HG03045 (cell line): ENCODE data around the gene DHRS9.
"Not testable (repeated sequence)": the region's sequence is repeated elsewhere in the genome, so short reads cannot be mapped to it uniquely, and the experiment has no call there.

Source experiments
- ATAC-seq: cut with Tn5 transposase; IDR thresholded peaks from one replicate; pipeline ENCODE4 v1.9.1; 2021; ENCODE audit warnings: mild to moderate bottlenecking, moderate library complexity; ENCODE audit not compliant: unreplicated experiment

DHRS9 gene

GRCh38 chr2:169069341-169069740 lies at the start of gene DHRS9:
Gene DHRS9, plus strand, starts transcription at chr2:169069563. Its CDS starts 12,019 bp downstream, at chr2:169081582.
- ATAC-seq = no peak

DNA sequence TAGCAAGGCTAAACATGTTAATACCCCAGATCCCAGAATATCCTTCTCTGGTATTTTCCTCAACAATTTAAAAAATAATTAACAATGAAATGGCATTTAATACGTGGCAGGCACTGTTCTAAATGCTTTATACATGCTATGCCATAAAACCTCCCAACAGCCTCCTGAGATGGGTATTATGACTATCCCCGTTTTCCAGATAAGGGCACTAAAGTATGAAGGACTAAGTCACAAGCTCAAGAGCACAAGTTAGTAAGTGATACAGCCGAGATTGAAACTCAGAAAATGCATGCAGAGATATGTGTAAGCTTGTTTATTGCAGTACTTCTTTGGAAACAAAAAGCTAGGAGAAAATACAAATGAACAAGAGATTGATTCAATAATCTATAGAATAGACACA lies 46.2 kb upstream of the DHRS9 start:
- ATAC-seq = no peak

DNA sequence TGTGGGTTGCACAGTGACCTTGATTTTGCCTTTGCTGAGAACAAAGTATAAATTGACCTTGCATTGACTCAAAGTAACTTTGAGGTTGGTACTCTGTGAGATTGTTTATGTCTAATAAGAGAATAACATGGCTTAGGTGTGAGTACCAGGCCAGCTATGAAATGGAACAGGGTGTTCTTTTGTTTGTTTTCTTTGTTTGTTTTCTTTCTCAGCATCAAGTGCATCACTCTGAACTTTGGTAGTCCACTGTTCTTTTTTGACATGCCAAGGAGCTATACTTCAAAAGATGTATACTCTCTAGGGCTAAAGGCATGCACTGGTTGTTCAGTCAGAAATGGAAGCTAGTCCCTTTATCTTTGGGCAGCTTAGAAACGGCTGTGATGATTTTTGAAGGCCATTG lies 43.3 kb upstream of the DHRS9 start:
- no peak for ATAC-seq

DNA sequence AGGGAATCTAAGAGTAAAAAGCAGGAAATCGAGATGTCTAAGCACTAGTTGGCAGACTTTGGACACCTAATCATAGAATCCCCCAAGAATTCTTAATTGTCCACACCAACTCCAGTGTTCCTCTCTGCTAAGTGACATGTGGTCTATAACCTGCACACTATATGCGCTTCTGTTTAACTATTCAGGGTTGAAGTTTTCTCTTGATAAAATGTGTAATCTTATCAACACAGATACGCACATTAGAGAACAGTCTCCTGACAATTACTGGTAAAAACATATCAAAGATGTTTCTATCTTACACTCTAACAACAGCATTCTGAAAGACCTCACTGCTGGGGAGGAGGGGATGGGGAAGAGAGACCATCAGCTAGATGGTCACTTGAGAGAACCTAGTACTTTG lies 42.1 kb upstream of the DHRS9 start:
- no peak for ATAC-seq

DNA sequence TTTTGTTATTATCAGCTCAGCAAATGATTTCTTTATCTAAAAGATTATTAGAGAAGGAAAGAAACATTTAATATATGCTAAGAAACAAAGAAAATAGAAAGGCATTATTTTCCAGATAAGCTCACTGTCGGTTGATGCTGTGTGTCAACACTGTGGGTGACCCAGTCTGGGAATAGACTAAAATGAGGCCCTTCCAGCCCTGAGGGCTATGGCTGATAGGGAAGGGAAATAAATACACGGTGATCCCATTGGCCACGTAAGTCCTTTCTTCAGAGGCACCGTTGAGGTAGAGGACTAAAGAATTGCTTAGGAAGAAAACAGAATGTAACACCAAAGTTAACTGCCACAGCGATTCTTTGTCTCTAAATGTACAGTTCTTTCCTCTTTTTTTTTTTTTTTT lies 40.0 kb upstream of the DHRS9 start:
- no peak for ATAC-seq

DNA sequence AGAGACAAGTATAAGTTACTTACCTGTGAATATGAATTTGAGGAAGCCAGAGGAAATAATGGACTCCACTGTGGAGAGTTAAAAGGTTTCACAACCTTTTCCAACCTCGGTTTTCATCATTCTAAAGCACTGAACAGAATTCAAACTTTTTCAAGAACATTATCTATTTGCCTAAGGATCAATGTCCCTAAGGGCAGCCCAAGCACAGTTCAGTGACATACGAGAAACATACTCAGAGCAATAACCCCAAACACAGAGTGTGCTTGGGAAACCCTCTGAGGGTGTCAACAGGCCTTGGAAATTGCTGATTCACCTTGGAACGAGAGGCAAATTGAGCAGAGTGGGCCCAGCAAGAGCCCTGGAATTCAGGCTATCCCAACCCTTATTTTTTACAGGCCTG lies 38.2 kb upstream of the DHRS9 start, which contains the start of gene ABCB11:
TSS of gene ABCB11 (minus strand) at position 123 of the 400 bp plus-strand sequence. CDS start 13,199 bp downstream, outside the sequence.
- ATAC-seq = no peak

- no peak for ATAC-seq
Observed at GRCh38 chr2:169034256-169034655, 35.1 kb upstream of the DHRS9 start.

DNA sequence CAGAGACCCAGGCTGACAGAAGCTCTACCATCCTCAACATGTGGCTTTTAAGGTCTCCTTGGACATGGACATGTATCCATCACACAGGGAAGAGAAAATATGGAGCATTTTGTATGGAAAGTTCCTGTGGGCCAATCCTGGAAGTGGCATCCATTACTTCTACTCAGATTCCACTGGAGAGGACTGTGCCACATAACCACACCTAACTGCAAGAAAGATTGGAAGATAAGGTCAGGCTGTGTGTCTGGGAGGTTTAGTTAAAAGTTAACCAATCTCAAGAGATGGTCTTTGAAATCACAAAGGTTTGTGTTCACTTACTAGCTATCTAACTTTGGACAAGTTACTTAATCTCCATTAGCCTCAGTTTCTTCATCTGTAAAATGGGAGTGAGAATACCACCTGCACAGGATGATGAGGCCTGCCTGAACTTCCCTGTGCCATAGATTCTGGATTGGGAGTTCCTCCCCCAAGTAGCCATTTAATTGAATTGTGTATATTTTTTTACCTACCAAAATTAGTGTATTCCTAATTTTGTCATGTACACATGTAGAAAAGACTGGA lies 34.3 kb upstream of the DHRS9 start:
- no peak for ATAC-seq

GRCh38 chr2:169035887-169036286 lies 33.5 kb upstream of the DHRS9 start:
- ATAC-seq = no peak

DNA sequence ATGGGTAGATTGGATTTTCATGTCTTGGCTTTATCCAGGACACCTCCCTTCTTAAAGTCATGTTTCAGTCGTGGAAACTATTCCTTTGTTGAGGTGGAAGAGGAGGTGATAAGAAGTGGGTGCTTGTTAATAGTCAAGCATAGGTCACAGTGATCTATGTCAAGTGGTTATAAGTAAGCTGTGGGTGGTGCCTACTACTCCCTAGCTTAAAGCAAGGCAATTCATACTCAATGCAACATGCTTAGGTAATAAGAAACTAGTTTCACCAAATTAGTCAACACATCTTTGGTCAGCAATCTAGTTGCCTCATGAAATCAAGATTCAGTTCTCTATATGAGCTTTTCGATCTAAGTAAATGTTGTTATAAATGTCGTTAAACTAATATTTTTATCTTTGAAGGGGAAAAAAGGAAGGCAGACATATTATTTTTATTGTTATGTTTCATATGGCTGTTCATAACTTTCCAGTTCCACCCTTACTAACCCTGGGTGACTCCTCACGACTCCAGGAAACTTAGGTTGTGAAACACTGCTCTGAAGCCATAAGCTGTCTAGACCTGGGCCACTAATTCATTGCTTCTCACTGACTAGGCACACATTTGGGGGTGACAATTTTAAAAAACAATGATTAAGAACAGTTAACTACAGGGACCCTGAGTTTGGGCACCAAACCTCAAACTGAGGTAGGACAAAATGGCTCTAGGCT lies 32.5 kb upstream of the DHRS9 start:
- ATAC-seq = no peak

DNA sequence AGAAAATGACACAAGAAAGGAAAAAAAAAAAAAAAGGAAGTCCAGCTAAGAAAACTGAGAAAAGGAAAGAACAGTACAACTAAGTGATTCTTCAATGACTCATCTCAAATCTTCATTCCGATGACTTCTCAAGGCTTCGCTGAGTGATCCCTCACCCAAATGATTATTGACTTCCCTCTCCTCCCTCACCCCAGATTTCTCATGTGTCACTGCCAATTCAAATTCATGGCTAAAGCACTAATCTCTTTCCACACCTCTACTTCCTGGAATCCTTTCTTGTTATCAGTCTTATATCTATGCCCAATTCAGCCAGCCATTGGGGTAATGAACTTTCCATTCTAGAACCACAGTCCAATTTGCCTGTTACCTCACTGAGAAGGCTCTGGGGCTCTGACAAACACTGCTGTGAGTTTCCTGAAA lies 31.0 kb upstream of the DHRS9 start:
- peak; percentile 69 for ATAC-seq

- no peak for ATAC-seq
Observed at GRCh38 chr2:169039702-169040101, 29.7 kb upstream of the DHRS9 start.

GRCh38 chr2:169041594-169041993 lies 27.8 kb upstream of the DHRS9 start:
- ATAC-seq = no peak

GRCh38 chr2:169042856-169043255 lies 26.5 kb upstream of the DHRS9 start:
- no peak for ATAC-seq

DNA sequence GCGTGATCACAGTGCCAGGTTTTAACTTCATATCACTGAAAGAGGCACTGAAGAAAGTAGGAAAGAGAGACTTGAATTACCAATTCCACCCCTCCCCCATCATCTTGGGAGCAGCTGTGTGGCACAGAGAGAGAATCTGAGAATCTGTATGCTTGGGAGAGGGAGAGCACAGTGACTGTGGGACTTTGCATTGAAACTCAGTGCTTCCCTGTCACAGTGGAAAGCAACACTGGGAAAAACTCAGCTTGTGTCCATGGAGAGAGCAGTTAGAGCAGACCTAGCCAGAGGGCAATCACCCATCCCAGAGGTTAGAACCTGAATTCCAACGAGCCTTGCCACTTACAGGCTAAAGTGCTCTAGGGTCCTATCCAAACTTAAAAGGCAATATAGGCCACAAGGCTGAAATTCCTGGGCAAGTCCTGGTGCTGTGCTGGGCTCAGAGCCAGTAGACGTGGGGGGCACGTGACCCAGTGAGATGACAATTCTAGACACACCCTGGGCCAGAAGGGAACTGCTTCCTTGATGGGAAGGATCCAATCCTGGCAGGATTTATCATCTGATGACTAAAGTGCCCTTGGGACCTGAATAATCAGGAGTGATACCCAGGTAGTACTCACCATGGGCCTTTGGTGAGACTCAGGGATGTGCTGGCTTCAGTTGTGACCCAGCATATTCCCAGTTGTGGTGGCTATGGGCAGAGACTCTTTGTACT lies 22.8 kb upstream of the DHRS9 start:
- ATAC-seq = no peak

DNA sequence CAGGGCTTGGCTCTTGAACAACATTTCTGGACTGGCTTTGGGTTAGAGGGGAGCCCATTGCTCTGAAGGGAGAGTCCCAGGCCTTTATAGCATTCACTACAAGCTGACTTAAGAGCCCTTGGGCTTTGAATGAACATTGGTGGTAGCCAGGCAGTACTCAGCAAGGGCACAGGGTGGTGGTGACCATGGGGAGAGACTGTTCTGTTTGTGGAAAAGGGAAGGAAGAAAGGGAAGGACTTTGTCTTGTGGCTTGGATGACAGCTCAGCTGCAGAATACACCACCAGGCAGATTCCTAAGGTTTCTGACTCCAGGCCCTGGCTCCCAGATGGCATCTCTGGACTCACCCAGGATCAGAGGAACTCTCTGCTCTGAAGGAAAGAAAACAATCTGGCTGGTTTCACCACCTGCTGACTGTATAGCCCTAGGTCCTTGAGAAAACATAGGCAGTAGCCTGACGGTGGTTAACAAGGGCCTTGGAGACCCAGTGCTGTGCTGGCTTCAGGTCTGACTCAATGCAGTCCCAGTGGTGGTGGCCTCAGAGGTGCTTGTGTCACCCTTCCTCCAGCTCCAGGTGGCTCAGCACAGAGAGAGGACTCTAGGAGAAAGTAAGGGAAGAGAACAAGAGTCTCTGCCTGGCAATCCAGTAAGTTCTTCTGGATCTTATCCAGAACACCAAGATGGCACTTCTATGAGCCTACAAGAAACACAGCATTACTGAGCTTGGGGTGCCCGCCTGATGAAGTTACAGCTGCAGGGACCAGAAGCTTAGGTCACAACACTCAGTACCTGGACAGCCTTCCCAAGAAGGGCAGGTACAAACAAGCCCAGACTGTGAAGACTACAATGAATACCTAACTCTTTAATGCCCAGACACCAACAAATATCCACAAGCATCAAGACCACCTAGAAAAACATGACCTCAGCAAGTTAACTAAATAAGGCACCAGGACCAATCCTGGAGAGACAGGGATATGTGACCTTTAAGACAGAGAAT lies 21.8 kb upstream of the DHRS9 start:
- ATAC-seq = no peak

- ATAC-seq = no peak
Observed at GRCh38 chr2:169049142-169049541, 20.2 kb upstream of the DHRS9 start.

GRCh38 chr2:169050476-169051240 lies 18.7 kb upstream of the DHRS9 start:
- ATAC-seq = no peak

DNA sequence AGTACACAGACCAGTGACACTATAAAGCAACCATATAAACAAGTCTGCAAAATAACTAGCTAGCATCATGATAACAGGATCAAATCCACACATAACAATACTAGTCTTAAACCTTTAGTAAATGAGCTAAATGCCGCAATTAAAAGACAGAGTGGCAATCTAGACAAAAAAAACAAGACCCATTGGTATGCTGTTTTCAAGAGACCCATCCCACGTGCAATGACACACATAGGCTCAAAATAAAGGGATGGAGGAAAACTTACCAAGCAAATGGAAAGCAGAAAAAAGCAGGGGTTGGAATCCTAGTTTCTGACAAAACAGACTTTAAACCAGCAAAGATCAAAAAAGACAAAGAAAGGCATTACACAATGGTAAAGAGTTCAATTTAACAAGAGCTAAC lies 14.8 kb upstream of the DHRS9 start:
- ATAC-seq = not testable (repeated sequence)

DNA sequence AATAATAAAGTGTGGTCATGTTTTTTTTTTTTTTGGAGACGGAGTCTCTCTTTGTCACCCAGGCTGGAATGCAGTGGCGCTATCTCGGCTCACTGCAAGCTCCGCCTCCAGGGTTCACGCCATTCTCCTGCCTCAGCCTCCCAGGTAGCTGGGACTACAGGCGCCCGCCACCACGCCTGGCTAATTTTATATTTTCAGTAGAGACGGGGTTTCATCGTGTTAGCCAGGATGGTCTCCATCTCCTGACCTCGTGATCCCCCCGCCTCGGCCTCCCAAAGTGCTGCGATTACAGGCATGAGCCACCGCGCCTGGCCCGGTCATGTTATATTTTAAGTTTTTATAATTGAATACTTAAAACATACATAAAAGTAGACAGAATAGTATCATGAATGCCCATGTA lies 5.2 kb upstream of the DHRS9 start:
- not testable (repeated sequence) for ATAC-seq
